Caco-2 (cell line): Measurements from ENCODE around the gene GPT2. TPM values are rescaled to one million over a fixed set of nuclear protein-coding genes. Genes with fewer than 3 reads are reported as not detected.
A peak's percentile ranks its signal among the peaks of the same experiment; 100 is the strongest.

Experiments used
- BruUV-seq: library from RNA; stranded (reverse); fragments of 400-500 nt; replicated peaks from 2 replicates; lab custom pipeline; 2021; lab: Mats Ljungman, UMichigan
- CTCF ChIA-PET: fragments of 300-600 bp; sonication (Branson Sonifier 250); formaldehyde crosslinking; loops from one replicate; lab custom pipeline; 2022; ENCODE audit warnings: antibody characterized with exemption; lab: Charles Lee
- POLR2A ChIA-PET: fragments of 300-600 bp; sonication (Branson Sonifier 250); formaldehyde crosslinking; loops from one replicate; lab custom pipeline; 2022; ENCODE audit warnings: antibody characterized with exemption; lab: Charles Lee
- DNase-seq, 2 experiments: peaks; one replicate each; pipeline versions ENCODE4 v3.0.0 to v3.0.0-alpha.2; 2020 to 2022
- H3K27me3 ChIP-seq: replicated peaks from 2 replicates; pipeline ENCODE4 v1.6.0; 2011; ENCODE audit warnings: low read length; ENCODE audit not compliant: control insufficient read depth, insufficient read depth
- H3K36me3 ChIP-seq: 2 replicates; pipeline ENCODE4 v1.5.1; 2011; ENCODE audit warnings: low read length; ENCODE audit not compliant: control insufficient read depth, insufficient read depth
- H3K4me1 ChIP-seq: fragments of 250-450 bp; sonication (Bioruptor Pico); 2 replicates; pipeline ENCODE4 v1.5.1; 2020; ENCODE audit warnings: mild to moderate bottlenecking
- H3K4me3 ChIP-seq: 2 replicates; pipeline ENCODE4 v1.5.1; 2011; ENCODE audit warnings: low read depth, mild to moderate bottlenecking, control low read depth, low read length
- H3K9me3 ChIP-seq: fragments of 250-450 bp; sonication (Bioruptor Pico); 2 replicates; pipeline ENCODE4 v1.5.1; 2020; ENCODE audit warnings: mild to moderate bottlenecking, moderate library complexity
- H3K27ac Mint-ChIP-seq: one replicate; pipeline ENCODE4 v1.8.0; 2022; ENCODE audit warnings: mixed read lengths; ENCODE audit not compliant: unreplicated experiment
- H3K27me3 Mint-ChIP-seq: one replicate; pipeline ENCODE4 v1.8.0; 2022; ENCODE audit warnings: mixed read lengths; ENCODE audit not compliant: insufficient read depth, unreplicated experiment
- H3K36me3 Mint-ChIP-seq: one replicate; pipeline ENCODE4 v1.8.0; 2022; ENCODE audit warnings: mild to moderate bottlenecking, mixed read lengths; ENCODE audit not compliant: insufficient read depth, unreplicated experiment
- H3K4me1 Mint-ChIP-seq: one replicate; pipeline ENCODE4 v1.8.0; 2022; ENCODE audit warnings: low read depth, mixed read lengths; ENCODE audit not compliant: unreplicated experiment
- H3K4me3 Mint-ChIP-seq: one replicate; pipeline ENCODE4 v1.8.0; 2022; ENCODE audit warnings: mild to moderate bottlenecking, moderate library complexity, mixed read lengths; ENCODE audit not compliant: unreplicated experiment
- H3K9me3 Mint-ChIP-seq: one replicate; pipeline ENCODE4 v1.8.0; 2022; ENCODE audit warnings: mixed read lengths; ENCODE audit not compliant: unreplicated experiment
- CTCF ChIP-seq, 2 experiments: fragments of 200-600 bp in 1 of 2; IDR thresholded peaks; 1 replicate in 1 of 2; 2 replicates in 1 of 2; pipeline versions ENCODE4 v1.5.1 to v1.8.0; 2011 to 2022; ENCODE audit warnings: antibody characterized with exemption in 1 of 2, control low read depth in 1 of 2, inconsistent platforms in 1 of 2, low read depth in 1 of 2, low read length in 1 of 2, mild to moderate bottlenecking in 1 of 2, moderate library complexity in 1 of 2; ENCODE audit not compliant: insufficient read depth in 1 of 2, severe bottlenecking in 1 of 2, unreplicated experiment in 1 of 2
- intact Hi-C: fragments of 100-400 bp; cut with micrococcal nuclease; formaldehyde crosslinking; loops from one replicate; pipeline ENCODE4 v1.10.0; 2022; ENCODE audit not compliant: unreplicated experiment
- total RNA-seq: library from RNA; stranded (reverse); gene quantifications from 2 replicates; pipeline ENCODE4 v1.2.3, GENCODE V29; 2022

The GPT2 gene
- total RNA-seq, 1 experiment from 2014 or later = 128 TPM

GRCh38 chr16:46916980-46917379, 32.8 kb downstream of the GPT2 start:
- H3K27me3 Mint-ChIP-seq = no peaks in the 10 kb centered on the region
- TF ChIP-seq CTCF (IDR thresholded peaks at IDR 0.05; ENCODE audit: insufficient read depth in 1 of 2, low read depth in 1 of 2, low read length in 1 of 2, severe bottlenecking in 1 of 2, unreplicated experiment in 1 of 2) = no peak
- no peak overlapping the region for H3K4me3 Mint-ChIP-seq
- H3K27ac Mint-ChIP-seq = peak overlapping the region; percentile 14
- no TSS peak for BruUV-seq
- H3K27me3 ChIP-seq = no peaks in the 10 kb centered on the region
- intact Hi-C loops = no loop called here
- no peak overlapping the region for H3K4me3 ChIP-seq
- no peaks in the 10 kb centered on the region for H3K9me3 ChIP-seq
- DNase-seq = no peak
- ChIA-PET CTCF (interaction anchor here (1.0 to 1.2 kb wide), 2 partner anchors 63 to 98 kb away, joined by 3 to 4 read pairs; no protein-coding TSS in a partner anchor), POLR2A (interaction anchor here (0.6 to 1.0 kb wide), 3 partner anchors 33 to 1260 kb away, joined by 3 read pairs; partner anchors contain the start of gene GPT2)
- peaks cover 32% of the 10 kb centered on the region for H3K4me1 Mint-ChIP-seq
- H3K9me3 Mint-ChIP-seq = peaks cover 10% of the 10 kb centered on the region
- peaks cover 77% of the 10 kb centered on the region for H3K36me3 Mint-ChIP-seq
- H3K4me1 ChIP-seq = peaks cover 18% of the 10 kb centered on the region
- peaks cover 5% of the 10 kb centered on the region for H3K36me3 ChIP-seq

DNA sequence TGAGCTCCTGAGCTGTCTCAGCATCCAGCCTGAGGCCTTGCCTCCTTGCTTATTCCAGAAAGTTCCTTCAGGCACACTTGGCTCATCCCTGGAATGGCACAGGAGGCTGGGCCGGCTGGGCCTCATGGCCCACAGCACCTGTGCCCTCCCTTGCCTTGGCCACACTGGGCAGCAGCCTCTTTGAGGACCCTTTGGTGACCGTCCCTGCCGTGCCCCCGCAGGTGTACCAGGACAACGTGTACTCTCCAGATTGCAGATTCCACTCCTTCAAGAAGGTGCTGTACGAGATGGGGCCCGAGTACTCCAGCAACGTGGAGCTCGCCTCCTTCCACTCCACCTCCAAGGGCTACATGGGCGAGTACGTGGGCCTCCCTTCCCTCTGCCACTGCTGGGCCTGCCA, 34.2 kb downstream of the GPT2 start:
- Mint-ChIP-seq H3K4me3 (no peak overlapping the region), H3K27me3 (no peaks in the 10 kb centered on the region), H3K36me3 (peaks cover 87% of the 10 kb centered on the region), H3K4me1 (peaks cover 32% of the 10 kb centered on the region), H3K27ac (no peak overlapping the region), H3K9me3 (peaks cover 10% of the 10 kb centered on the region)
- no peak for DNase-seq
- H3K36me3 ChIP-seq = peaks cover 5% of the 10 kb centered on the region
- no peaks in the 10 kb centered on the region for H3K27me3 ChIP-seq
- no peak for TF ChIP-seq CTCF (IDR thresholded peaks at IDR 0.05; ENCODE audit: insufficient read depth in 1 of 2, low read depth in 1 of 2, low read length in 1 of 2, severe bottlenecking in 1 of 2, unreplicated experiment in 1 of 2)
- BruUV-seq = no TSS peak
- H3K4me3 ChIP-seq = no peak overlapping the region
- CTCF ChIA-PET = interaction anchor here (1.1 to 2.5 kb wide), 3 partner anchors 10 to 64 kb away, joined by 3 to 20 read pairs (median 6); no protein-coding TSS in a partner anchor
- intact Hi-C loops = loop anchor here (2.0 kb wide), 1 partner anchor 64 kb away; no protein-coding TSS in a partner anchor
- POLR2A ChIA-PET = no interaction called here
- no peaks in the 10 kb centered on the region for H3K9me3 ChIP-seq
- H3K4me1 ChIP-seq = peaks cover 18% of the 10 kb centered on the region

DNA sequence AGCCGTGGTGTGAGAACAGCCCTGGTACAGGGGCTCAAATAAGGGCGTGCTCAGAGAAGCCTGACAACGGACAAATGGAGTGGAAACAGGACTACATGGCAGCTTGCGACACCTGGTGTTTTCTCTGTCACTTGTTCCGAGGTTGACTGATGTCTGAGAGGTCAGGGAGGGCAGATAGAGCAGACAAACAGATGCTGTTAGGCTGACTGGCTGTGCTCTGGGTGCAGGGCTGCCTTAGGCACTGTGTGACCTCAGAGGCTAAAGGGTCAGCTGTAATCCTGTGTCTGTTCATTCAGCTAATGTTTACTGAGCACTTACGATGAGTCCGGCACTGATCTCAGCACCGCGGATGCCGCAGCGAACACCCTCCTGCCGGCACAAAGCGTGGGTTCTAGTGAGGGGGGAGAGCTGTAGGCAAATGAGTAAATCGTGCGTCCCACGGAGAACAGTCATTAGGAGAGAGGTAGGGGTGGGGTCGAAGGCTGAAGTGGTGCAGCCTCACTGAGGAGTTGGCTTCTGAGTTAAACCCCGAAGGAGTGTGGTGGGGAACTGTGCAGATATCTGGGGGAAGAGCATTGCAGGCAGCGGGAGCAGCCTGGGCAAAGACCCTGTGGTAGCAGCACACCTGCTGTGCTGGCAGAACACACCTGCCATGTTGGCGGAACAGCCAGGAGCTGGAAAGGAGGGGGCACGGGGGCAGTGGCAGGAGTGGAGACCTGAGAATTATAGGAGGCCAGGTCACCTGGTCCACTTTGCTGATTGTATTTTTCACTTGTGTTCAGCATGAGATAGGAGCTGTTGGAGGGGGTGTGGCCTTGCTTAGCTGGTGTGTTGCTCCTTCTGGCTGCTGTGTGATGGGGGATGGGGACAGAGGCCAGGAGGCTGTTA, 35.0 kb downstream of the GPT2 start:
- ChIA-PET CTCF (interaction anchor here (0.6 to 2.5 kb wide), 4 partner anchors 10 to 1245 kb away, joined by 3 to 20 read pairs (median 5); no protein-coding TSS in a partner anchor), POLR2A (no interaction called here)
- peak in 1 of 2 experiments; percentile 41 for TF ChIP-seq CTCF (IDR thresholded peaks at IDR 0.05; ENCODE audit: insufficient read depth in 1 of 2, low read depth in 1 of 2, low read length in 1 of 2, severe bottlenecking in 1 of 2, unreplicated experiment in 1 of 2)
- H3K36me3 ChIP-seq = peaks cover 7% of the 10 kb centered on the region
- DNase-seq = peak; percentile 73 to 78
- Mint-ChIP-seq H3K36me3 (peaks cover 93% of the 10 kb centered on the region), H3K4me1 (peaks cover 32% of the 10 kb centered on the region), H3K9me3 (peaks cover 10% of the 10 kb centered on the region), H3K27ac (peak overlapping the region; percentile 21), H3K27me3 (no peaks in the 10 kb centered on the region), H3K4me3 (no peak overlapping the region)
- H3K4me3 ChIP-seq = no peak overlapping the region
- H3K4me1 ChIP-seq = peaks cover 18% of the 10 kb centered on the region
- no TSS peak for BruUV-seq
- H3K9me3 ChIP-seq = no peaks in the 10 kb centered on the region
- intact Hi-C loops = loop anchor here (1.0 to 2.0 kb wide), 2 partner anchors 43 to 64 kb away; no protein-coding TSS in a partner anchor
- no peaks in the 10 kb centered on the region for H3K27me3 ChIP-seq
